Esophagus muscularis mucosa (tissue), 4 donors: ENCODE data around the gene GFY. TPM values are rescaled to one million over a fixed set of nuclear protein-coding genes. Genes with fewer than 3 reads are reported as not detected.

ENCODE experiments used
- DNase-seq: peaks from one replicate; pipeline ENCODE4 v3.0.0-alpha.2; 2017; ENCODE audit errors: extremely low spot score
- H3K27ac ChIP-seq, 4 donors: fragments of 200-600 bp; sonication (generic); replicated peaks in 1 of 4; 1 replicate in 3 of 4; 2 replicates in 1 of 4; pipeline ENCODE4 v1.5.1; 2016 to 2019; ENCODE audit warnings: mild to moderate bottlenecking in 1 of 4
- H3K27me3 ChIP-seq, 4 donors: fragments of 200-600 bp; sonication (generic); one replicate each; pipeline versions ENCODE4 v1.5.1 to v1.6.0; 2016 to 2019
- H3K36me3 ChIP-seq, 4 donors: fragments of 200-600 bp; sonication (generic); one replicate each; pipeline ENCODE4 v1.5.1; 2016 to 2019
- H3K4me1 ChIP-seq, 4 donors: fragments of 200-600 bp; sonication (generic); one replicate each; pipeline ENCODE4 v1.5.1; 2016 to 2019
- H3K4me3 ChIP-seq, 4 donors: fragments of 200-600 bp; sonication (generic); 1 replicate in 2 of 4; 2 replicates in 2 of 4; pipeline ENCODE4 v1.5.1; 2016 to 2019; ENCODE audit warnings: mild to moderate bottlenecking in 4 of 4, moderate library complexity in 1 of 4
- H3K9me3 ChIP-seq, 4 donors: fragments of 200-600 bp; sonication (generic); 1 replicate in 3 of 4; 2 replicates in 1 of 4; pipeline ENCODE4 v1.5.1; 2016 to 2019
- CTCF ChIP-seq, 3 experiments: fragments of 200-600 bp in 2 of 3; fragments of 450-650 bp in 1 of 3; sonication (generic) in 2 of 3; IDR thresholded peaks; one replicate each; pipeline ENCODE4 v1.5.1; 2017 to 2019; ENCODE audit warnings: antibody characterized with exemption in 3 of 3, mild to moderate bottlenecking in 2 of 3, moderate library complexity in 1 of 3
- EP300 ChIP-seq: sonication (generic); formaldehyde crosslinking; IDR thresholded peaks from one replicate; pipeline ENCODE4 v1.6.1; 2017; ENCODE audit warnings: antibody characterized with exemption
- POLR2A ChIP-seq: fragments of 450-650 bp; IDR thresholded peaks from one replicate; pipeline ENCODE4 v1.6.1; 2017; ENCODE audit warnings: antibody characterized with exemption, moderate library complexity, mild to moderate bottlenecking, low read depth
- POLR2AphosphoS5 ChIP-seq, 2 donors: sonication (generic); formaldehyde crosslinking; IDR thresholded peaks; one replicate each; pipeline ENCODE4 v1.6.1; 2017; ENCODE audit warnings: antibody characterized with exemption in 2 of 2
- WGBS: methylation state at CpG from one replicate; pipeline ENCODE4 v1.1.5; 2018; 5-methylcytosine and 5-hydroxymethylcytosine counted together
- intact Hi-C: fragments of 100-400 bp; cut with DNase I; formaldehyde crosslinking; loops from one replicate; pipeline ENCODE4 v1.15.1; 2023
- total RNA-seq, 4 donors: library from RNA; depleted of rRNA; stranded (reverse); fragments of >200 nt; gene quantifications; one replicate each; pipeline versions ENCODE4 v1.1.0 to v1.2.1, GENCODE V29; 2016

GFY gene
- total RNA-seq, 4 donors from 2014 or later: not detected

GRCh38 chr19:49396738-49397505 is 28.3 kb upstream of the GFY start:
- WGBS: 82% methylated on average over 8 of the region's 8 CpGs
- Histone ChIP-seq H3K4me3 (no peak overlapping the region), H3K27ac (no peak overlapping the region), H3K9me3 (no peaks in the 10 kb centered on the region), H3K4me1 (peaks cover 0 to 2% (median 0%) of the 10 kb centered on the region in 4 donors), H3K27me3 (peaks cover 0 to 59% (median 0%) of the 10 kb centered on the region in 4 donors), H3K36me3 (no peaks in the 10 kb centered on the region)
- intact Hi-C loops: loop anchor here (10.0 kb wide), 1 partner anchor 168 kb away; no protein-coding TSS in a partner anchor
- TF ChIP-seq POLR2A (no peak), EP300 (no peak), CTCF (IDR thresholded peaks at IDR 0.05) (no peak), POLR2AphosphoS5 (IDR thresholded peaks at IDR 0.05) (no peak)
- DNase-seq: no peak

GRCh38 chr19:49398001-49398615 is 27.1 kb upstream of the GFY start:
- peaks cover 0 to 52% (median 0%) of the 10 kb centered on the region in 4 donors for H3K27me3 ChIP-seq
- H3K4me3 ChIP-seq: no peak overlapping the region
- no peaks in the 10 kb centered on the region for H3K4me1 ChIP-seq
- TF ChIP-seq POLR2AphosphoS5 (IDR thresholded peaks at IDR 0.05) (no peak), EP300 (no peak), POLR2A (no peak), CTCF (IDR thresholded peaks at IDR 0.05) (no peak)
- no peaks in the 10 kb centered on the region for H3K9me3 ChIP-seq
- WGBS: 77% methylated on average over 8 of the region's 11 CpGs
- H3K27ac ChIP-seq: no peak overlapping the region
- no peaks in the 10 kb centered on the region for H3K36me3 ChIP-seq
- intact Hi-C loops: loop anchor here (10.0 kb wide), 1 partner anchor 167 kb away; no protein-coding TSS in a partner anchor
- no peak for DNase-seq

GRCh38 chr19:49398931-49399330 is 26.3 kb upstream of the GFY start:
- Histone ChIP-seq H3K27me3 (peaks cover 0 to 44% (median 0%) of the 10 kb centered on the region in 4 donors), H3K9me3 (no peaks in the 10 kb centered on the region), H3K4me1 (no peaks in the 10 kb centered on the region), H3K36me3 (no peaks in the 10 kb centered on the region), H3K4me3 (no peak overlapping the region), H3K27ac (no peak overlapping the region)
- intact Hi-C loops: loop anchor here (10.0 kb wide), 1 partner anchor 166 kb away; no protein-coding TSS in a partner anchor
- WGBS: 84% methylated on average over 6 of the region's 6 CpGs
- no peak for DNase-seq
- TF ChIP-seq POLR2AphosphoS5 (IDR thresholded peaks at IDR 0.05) (no peak), CTCF (IDR thresholded peaks at IDR 0.05) (no peak), POLR2A (no peak), EP300 (no peak)

GRCh38 chr19:49400029-49400428 is 25.2 kb upstream of the GFY start:
- no peak overlapping the region for H3K27ac ChIP-seq
- H3K4me3 ChIP-seq: no peak overlapping the region
- no peaks in the 10 kb centered on the region for H3K9me3 ChIP-seq
- H3K4me1 ChIP-seq: no peaks in the 10 kb centered on the region
- intact Hi-C loops: no loop called here
- 88% methylated on average over 6 of the region's 6 CpGs for WGBS
- H3K36me3 ChIP-seq: no peaks in the 10 kb centered on the region
- peaks cover 0 to 33% (median 0%) of the 10 kb centered on the region in 4 donors for H3K27me3 ChIP-seq
- TF ChIP-seq POLR2A: no peak
- TF ChIP-seq POLR2AphosphoS5 (IDR thresholded peaks at IDR 0.05): no peak
- TF ChIP-seq EP300: no peak
- TF ChIP-seq CTCF (IDR thresholded peaks at IDR 0.05): no peak
- no peak for DNase-seq
